Stimulated activated CD4-positive, alpha-beta T cell treated with anti-CD3 and anti-CD28 coated beads, TNF-alpha, amount 100 ng/mL, for 48 hours (primary cell): ENCODE results near the gene PPP4R3A.
"Not testable (repeated sequence)": the region's sequence is repeated elsewhere in the genome, so short reads cannot be mapped to it uniquely, and the experiment has no call there.

Experiments
- DNase-seq, 3 donors: peaks; one replicate each; pipeline ENCODE4 v3.0.0-alpha.2; 2020; ENCODE audit warnings: low read depth in 3 of 3

Gene PPP4R3A

GRCh38 chr14:91438845-91439244 is 71.3 kb downstream of the PPP4R3A start:
- no peak for DNase-seq

DNA sequence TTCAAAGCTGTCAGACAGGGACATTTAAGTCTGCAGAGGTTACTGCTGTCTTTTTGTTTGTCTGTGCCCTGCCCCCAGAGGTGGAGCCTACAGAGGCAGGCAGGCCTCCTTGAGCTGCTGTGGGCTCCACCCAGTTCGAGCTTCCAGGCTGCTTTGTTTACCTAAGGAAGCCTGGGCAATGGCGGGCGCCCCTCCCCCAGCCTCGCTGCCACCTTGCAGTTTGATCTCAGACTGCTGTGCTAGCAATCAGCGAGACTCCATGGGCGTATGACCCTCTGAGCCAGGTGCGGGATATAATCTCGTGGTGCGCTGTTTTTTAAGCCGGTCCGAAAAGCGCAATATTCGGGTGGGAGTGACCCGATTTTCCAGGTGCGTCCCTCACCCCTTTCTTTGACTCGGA is 73.8 kb downstream of the PPP4R3A start:
- not testable (repeated sequence) for DNase-seq

DNA sequence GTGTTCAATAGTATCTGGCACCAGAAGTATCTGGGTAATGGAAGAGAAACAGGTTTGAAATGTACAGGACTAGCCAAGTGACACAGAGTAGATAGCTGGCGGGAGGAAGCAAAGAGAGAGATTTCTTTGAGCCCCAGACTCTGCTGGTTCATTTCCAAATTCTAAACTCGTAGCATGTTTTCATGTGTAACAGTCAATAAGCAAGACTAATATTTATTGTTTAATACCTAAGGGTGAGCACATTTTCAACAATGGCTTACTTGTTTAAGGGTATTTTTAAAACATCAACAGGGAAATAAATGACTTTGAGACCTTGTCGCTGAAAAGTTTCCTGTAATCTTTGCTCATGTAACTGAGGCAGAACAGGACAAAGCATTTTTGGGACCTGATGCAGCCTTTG is 80.7 kb downstream of the PPP4R3A start:
- DNase-seq, result no peak

- DNase-seq, result not testable (repeated sequence)
Observed at GRCh38 chr14:91428931-91429330, 81.2 kb downstream of the PPP4R3A start.

GRCh38 chr14:91425531-91425944 is 84.6 kb downstream of the PPP4R3A start:
- DNase-seq, result not testable (repeated sequence)

GRCh38 chr14:91424813-91425530 is 85.1 kb downstream of the PPP4R3A start:
- DNase-seq, result no peak

DNA sequence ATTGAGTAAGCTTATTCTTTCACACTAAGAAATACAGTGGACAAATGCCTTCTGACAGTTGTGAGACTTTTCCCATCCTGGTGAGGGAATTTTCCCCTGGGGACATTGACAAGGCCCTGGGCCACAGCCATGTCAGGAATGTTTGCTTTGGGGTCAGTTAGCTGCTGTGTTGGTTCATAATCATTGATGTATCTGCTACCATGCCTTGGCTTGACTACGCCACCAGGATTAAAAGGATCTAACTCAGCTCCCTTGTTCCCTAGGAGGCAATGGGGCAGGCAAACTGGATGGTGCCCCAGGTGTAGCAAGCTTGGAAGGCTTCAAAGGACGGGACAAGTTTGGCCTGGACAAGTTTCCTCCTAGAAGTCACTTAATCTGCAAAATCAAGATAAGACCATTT is 89.4 kb downstream of the PPP4R3A start:
- no peak for DNase-seq

DNA sequence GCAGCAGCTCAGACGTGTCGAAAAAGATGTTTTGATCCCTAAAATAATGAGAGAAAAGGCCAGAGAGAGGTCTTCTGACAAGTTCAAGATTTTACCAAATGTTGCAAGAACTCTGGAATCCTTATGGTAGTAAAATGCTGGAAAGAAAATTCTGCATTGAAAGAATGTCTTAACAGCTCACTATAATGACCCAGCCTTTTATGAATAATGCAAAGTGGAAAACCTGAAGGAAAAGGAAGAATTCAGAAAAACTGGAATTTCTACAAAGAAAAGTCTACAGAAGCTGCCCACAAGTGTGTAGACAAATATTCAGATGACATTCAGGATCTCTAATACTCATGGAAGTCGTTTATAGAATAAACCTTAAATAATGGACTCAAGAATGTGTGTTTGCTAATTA is 90.7 kb downstream of the PPP4R3A start:
- no peak for DNase-seq

DNA sequence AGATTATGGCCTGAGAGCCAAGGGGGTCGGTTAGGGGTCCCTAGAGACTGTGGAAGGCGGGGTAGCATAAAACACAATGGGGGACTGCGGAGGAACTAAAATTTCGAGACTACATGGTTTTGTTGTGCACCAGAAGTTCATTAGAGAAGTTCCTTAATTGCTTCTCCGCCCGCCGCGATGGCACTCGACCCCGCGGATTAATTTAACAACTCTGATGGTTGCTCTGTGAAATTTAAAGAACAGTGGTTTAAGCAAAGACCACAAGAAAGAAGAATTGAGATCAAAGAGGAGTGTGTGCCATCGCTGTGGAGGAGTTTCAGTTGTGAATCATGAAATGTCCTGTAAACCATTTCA is 91.1 kb downstream of the PPP4R3A start:
- DNase-seq, result no peak

DNA sequence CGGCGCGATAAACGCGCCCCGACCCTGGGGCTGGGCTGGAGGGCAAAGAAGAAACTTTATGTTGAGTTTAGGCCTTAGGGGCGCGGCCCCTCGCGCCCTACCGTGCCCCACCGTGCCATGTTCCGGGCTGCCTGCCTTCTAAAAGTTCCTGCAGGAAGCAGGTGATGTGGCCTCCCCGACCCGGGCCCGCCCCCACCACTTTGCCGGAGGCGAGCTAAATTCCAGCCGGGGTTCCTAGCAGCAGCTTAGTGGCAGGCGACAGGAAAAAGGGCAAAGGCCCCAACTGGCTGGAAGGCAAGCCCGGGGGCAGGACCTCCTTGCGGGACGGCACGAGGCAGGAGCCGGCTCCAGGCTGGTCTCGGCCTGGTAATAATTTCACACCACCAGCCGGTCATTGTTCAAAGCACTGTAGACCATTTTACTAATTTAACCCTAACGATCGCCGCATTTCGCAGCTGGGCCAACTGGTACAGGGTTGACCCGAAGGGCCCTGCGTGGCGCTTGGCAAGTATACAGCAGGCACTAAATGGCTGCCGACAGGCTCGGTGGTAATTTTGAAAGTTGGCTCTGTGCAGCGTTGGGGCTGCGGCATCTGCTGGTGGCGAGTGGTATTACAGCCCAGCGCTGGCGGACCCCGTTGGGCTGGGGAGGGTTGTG is 91.6 kb downstream of the PPP4R3A start:
- peak; percentile 69 to 72 (median 71) for DNase-seq

- DNase-seq, result no peak
Observed at GRCh38 chr14:91417983-91418386, 92.1 kb downstream of the PPP4R3A start.

GRCh38 chr14:91417120-91417982 is 92.8 kb downstream of the PPP4R3A start, which contains the start of gene CCDC88C:
Gene CCDC88C (minus strand): TSS chr14:91417820. CDS start chr14:91417690, 130 bp downstream.
- peak; percentile 50 to 76 (median 59) for DNase-seq

DNA sequence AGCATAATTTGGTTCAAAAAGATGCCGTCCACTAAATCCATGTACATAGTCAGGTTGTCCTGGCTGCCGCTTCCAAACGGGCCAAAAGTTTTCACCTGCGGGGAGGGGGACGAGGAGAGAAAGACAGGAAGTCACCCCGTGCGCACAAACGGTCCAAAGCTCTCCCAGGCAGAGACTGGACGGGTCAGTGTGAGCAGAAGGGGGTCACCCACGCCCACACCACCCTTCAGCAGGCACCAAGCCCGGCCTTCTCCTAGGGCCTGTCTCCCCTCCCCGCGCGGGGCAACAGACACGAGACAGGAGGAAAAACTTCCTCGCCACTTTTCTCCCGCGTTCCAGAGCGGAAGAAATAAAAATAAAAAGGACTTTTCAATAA is 93.4 kb downstream of the PPP4R3A start:
- no peak for DNase-seq

- peak in 1 of 3 donors; percentile 68 for DNase-seq
Observed at GRCh38 chr14:91415794-91416743, 94.0 kb downstream of the PPP4R3A start.

GRCh38 chr14:91414475-91414833 is 95.7 kb downstream of the PPP4R3A start:
- no peak for DNase-seq

- DNase-seq, result no peak
Observed at GRCh38 chr14:91413547-91414474, 96.3 kb downstream of the PPP4R3A start.

DNA sequence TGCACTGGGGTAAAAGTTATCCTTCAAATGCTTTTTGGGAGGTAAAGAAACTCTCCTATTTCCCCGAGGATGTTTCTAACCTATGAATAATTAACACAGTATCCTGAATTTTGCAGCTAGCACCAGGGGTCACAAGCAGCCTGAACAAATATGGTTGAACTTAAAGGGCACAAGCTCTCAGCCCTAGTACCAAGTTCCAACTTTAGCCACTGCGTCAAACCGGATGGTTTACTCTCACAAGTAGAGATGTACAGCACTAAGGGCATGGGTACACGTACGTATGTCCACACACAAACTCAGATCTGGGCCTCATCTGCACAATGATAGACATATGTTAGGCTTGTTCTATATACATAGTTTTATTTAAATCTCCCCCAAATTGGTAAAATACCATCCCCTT is 97.2 kb downstream of the PPP4R3A start:
- DNase-seq, result no peak

DNA sequence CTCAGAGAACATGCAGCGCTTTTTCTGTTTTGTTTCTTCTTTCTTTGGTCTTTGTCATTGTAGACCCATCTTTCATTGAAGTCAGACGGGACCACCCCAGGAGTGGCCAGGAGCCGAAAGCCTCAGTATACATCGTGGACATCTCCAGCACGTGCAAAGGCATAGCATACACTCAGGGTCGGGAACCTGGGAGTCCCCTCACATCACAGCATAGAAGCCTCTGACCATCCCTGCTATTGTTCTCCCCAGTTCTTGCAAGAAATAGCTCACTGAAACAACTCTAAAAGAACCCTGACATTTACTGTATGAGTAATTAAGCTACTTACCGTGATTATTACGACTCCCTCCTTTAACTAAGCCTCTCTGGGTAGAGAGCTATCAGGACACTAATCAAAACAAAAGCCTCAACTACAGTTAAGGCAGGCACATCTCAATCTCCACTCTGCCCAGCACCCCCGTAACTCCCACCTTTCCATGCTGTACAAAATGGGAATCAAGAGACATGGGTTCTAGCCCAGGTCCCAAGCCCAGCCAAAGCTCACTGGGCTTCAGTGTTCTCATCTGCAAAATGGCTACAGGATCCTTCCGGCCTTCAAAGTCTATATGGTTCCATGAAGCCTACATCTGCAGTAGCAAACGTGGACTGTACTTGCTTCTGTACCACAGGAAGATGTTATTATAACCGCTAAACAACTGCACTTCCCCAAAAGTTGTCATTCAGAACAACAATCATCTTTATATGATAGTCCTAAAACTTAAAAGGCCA is 99.2 kb downstream of the PPP4R3A start:
- no peak for DNase-seq

- no peak for DNase-seq
Observed at GRCh38 chr14:91409928-91410718, 100.0 kb downstream of the PPP4R3A start.
